ENCODE results near the gene CHRND.

- TF ChIP-seq POLR2AphosphoS5 (IDR thresholded peaks at IDR 0.05) (no peak), RAD21 (conservative IDR thresholded peaks at IDR 0.05) (no peak), TAF1 (IDR thresholded peaks at IDR 0.05; ENCODE audit: low read depth) (no peak), EP300 (conservative IDR thresholded peaks at IDR 0.05; ENCODE audit: poor library complexity, severe bottlenecking) (no peak), EZH2 (IDR thresholded peaks at IDR 0.05; ENCODE audit: borderline replicate concordance, insufficient read depth, low read length, poor library complexity, severe bottlenecking) (no peak), REST (IDR thresholded peaks at IDR 0.05; ENCODE audit: borderline replicate concordance) (no peak), SMC3 (conservative IDR thresholded peaks at IDR 0.05; ENCODE audit: poor library complexity) (no peak)
- TF ChIP-seq, protein P1, sequence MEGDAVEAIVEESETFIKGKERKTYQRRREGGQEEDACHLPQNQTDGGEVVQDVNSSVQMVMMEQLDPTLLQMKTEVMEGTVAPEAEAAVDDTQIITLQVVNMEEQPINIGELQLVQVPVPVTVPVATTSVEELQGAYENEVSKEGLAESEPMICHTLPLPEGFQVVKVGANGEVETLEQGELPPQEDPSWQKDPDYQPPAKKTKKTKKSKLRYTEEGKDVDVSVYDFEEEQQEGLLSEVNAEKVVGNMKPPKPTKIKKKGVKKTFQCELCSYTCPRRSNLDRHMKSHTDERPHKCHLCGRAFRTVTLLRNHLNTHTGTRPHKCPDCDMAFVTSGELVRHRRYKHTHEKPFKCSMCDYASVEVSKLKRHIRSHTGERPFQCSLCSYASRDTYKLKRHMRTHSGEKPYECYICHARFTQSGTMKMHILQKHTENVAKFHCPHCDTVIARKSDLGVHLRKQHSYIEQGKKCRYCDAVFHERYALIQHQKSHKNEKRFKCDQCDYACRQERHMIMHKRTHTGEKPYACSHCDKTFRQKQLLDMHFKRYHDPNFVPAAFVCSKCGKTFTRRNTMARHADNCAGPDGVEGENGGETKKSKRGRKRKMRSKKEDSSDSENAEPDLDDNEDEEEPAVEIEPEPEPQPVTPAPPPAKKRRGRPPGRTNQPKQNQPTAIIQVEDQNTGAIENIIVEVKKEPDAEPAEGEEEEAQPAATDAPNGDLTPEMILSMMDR (IDR thresholded peaks at IDR 0.05; ENCODE audit: poor library complexity, severe bottlenecking), result no peak
These were observed 10.3 kb upstream of the CHRND start for GRCh38 chr2:232515639-232516038.

Measured in neural cell (in vitro differentiated cells).